ENCODE results near the gene CNDP1.
"Not testable (repeated sequence)": the region's sequence is repeated elsewhere in the genome, so short reads cannot be mapped to it uniquely, and the experiment has no call there.

CNDP1 gene

DNA sequence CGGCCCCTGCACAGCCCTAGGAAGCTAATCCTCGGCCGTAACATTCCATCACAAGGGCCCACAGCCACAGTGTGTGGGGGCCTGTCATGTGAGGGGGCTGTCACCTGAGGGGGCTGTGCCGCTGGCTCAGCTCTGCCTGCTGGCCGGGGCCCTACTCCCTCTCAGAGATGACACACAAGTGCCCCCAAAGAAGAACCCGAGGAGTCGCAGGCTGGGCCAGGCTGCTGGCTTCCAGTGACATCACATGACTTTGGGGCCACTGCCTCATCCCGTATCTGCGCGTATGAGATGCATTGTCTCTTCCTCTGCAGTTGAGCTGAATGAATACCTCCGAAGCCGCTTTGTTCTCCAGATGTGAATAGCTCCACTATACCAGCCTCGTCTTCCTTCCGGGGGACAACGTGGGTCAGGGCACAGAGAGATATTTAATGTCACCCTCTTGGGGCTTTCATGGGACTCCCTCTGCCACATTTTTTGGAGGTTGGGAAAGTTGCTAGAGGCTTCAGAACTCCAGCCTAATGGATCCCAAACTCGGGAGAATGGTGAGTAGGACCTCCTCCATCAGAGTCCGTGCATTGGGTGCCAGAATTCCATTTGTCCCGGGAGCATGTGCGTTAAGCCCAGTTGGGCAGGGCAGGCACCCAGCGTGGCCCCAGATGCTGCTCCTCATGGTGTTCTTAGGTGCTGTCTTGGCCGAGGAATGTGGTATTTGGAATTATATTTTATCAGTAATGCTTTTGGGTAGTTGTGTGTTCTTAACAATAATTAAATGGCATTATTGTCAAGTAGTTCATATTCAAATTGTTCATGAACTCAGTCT, at the start of gene CNDP1:
Gene CNDP1 (plus strand): TSS at position 351 of the 820 bp plus-strand sequence. CDS start 168 bp downstream, at position 519.
- DNase-seq (ENCODE audit: low read depth) = no peak

GRCh38 chr18:74486119-74486849, 48.0 kb upstream of the CNDP1 start:
- no peak for DNase-seq (ENCODE audit: low read depth)

GRCh38 chr18:74488354-74488753, 45.9 kb upstream of the CNDP1 start:
- no peak for DNase-seq (ENCODE audit: low read depth)

DNA sequence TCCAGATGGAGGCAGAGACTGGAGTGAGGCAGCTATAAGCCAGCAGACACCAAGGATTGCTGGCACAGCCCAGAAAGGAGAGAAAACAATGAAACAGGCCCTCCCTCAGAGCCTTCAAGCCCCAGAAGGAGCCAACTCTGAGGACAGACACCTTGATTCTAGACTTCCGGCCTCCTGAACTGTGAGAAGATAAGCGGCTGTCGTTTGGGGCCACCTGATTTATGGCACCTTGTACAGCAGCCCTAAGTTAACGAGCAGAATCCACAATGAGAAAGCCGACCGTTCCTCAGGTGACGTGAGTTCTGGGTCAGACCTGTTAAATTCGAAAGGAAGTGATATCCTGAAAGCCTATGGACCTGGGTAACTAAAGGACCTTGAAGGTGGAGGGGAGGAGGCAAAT, 45.4 kb upstream of the CNDP1 start:
- no peak for DNase-seq (ENCODE audit: low read depth)

DNA sequence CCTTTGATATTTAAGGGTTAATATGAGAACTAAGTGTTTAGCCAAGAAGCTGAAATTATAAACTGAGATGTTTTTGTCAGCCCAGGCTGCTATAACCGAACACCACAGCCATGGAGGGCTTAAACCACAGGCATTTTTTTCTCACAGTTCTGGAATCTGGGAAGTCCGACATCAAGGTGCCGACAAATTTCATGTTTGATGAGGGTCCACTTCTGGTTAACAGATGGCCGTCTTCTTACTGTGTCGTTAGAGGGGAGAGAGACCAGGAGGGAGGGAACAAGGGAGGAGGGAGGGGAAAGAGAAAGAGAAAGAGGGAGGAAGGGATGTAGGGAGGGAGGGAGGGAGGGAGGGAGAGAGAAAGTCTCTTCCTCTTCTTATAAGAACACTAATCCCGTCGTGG, 44.6 kb upstream of the CNDP1 start:
- no peak for DNase-seq (ENCODE audit: low read depth)

- no peak for DNase-seq (ENCODE audit: low read depth)
These were observed 42.0 kb upstream of the CNDP1 start for GRCh38 chr18:74492259-74492658.

GRCh38 chr18:74493689-74494088, 40.6 kb upstream of the CNDP1 start:
- no peak for DNase-seq (ENCODE audit: low read depth)

GRCh38 chr18:74494514-74494913, 39.8 kb upstream of the CNDP1 start:
- no peak for DNase-seq (ENCODE audit: low read depth)

DNA sequence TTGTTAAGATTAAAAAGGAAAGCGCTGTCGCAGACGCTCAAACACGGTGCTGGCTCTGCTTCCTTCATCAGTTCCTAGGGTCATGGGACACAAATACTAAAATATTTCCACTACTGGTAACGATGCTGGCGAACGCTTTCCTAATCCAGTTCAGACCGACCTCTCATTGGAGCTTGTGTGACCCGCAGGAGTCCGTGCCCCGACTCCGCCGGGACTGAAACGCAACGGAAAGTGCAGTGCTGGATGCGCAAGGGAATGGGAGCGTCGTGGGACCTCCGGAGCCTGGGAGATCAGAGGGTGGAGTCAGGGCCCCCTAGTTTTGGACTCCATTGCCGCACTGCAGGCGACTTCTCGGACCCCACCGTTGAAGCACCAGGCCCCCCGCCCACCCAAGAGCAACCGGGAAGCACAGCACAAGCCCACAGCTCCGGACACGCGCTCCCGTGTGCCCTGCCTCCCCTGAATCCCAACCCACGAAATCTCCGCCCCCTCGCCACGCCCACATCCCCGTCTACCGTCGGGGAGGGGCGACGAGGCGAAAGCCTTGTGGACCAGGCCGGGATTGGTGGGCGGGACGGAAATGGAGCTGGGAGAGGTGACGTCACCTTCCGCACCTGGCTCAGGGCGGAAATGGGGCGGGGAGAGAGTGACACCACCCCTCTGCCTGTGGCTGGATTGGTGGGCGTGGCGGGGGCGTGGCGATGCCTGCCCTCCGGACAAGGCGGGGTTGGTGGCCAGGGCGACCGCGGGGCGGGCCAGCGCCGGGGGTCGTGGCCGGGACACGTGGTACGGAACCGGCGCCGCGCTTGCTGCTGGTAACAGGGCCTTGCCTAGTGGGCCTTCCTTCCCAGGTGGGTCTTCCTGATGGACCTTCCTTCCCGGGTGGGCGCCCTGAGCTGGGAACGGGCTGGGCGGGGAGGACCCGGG, 38.5 kb upstream of the CNDP1 start, which contains the start of gene CNDP2:
Gene CNDP2 (plus strand): TSS at position 783 of the 927 bp plus-strand sequence. CDS start 3,611 bp downstream, outside the sequence.
- peak; percentile 99 for DNase-seq (ENCODE audit: low read depth)

- no peak for DNase-seq (ENCODE audit: low read depth)
These were observed 37.6 kb upstream of the CNDP1 start for GRCh38 chr18:74496508-74497323.

DNA sequence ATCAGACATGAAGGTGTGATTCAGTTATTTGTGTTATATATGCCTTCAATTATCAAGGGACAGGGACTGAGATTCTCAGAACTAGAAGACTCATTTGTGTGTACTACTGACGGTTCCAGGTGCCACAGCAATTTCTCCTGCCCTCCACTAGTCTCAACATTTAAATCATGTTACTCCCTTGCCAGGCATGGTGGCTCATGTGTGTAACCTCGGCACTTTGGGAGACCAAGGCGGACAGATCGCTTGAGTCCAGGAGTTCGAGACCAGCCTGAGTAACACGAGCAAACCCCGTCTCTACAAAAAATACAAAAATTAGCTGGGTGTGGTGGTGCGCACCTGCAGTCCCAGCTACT, 37.0 kb upstream of the CNDP1 start:
- DNase-seq (ENCODE audit: low read depth) = no peak

GRCh38 chr18:74497778-74498177, 36.5 kb upstream of the CNDP1 start:
- DNase-seq (ENCODE audit: low read depth) = no peak

- DNase-seq (ENCODE audit: low read depth) = peak; percentile 49
These were observed 35.3 kb upstream of the CNDP1 start for GRCh38 chr18:74498712-74499627.

- no peak for DNase-seq (ENCODE audit: low read depth)
These were observed 34.7 kb upstream of the CNDP1 start for GRCh38 chr18:74499633-74500032.

DNA sequence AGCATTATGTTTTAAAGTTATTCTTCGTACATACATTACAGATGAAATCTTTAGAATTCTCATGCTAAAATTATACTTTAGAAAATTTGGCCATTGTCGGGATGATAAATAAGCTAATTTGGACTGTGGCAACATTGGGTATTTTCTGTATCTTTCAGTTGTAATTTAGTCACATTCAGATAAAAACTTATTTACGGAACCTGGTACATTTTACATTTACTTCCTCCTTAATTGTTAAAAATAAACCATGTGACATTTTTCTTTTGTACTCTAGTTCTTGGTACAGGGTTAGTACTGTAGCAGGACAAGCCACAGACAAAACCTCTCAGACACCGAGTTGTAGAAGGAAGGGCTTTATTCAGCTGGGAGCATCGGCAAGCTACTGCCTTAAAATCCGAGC, 33.9 kb upstream of the CNDP1 start:
- no peak for DNase-seq (ENCODE audit: low read depth)

GRCh38 chr18:74500774-74501173, 33.5 kb upstream of the CNDP1 start:
- DNase-seq (ENCODE audit: low read depth) = not testable (repeated sequence)

- DNase-seq (ENCODE audit: low read depth) = no peak
These were observed 32.9 kb upstream of the CNDP1 start for GRCh38 chr18:74501386-74501785.

DNA sequence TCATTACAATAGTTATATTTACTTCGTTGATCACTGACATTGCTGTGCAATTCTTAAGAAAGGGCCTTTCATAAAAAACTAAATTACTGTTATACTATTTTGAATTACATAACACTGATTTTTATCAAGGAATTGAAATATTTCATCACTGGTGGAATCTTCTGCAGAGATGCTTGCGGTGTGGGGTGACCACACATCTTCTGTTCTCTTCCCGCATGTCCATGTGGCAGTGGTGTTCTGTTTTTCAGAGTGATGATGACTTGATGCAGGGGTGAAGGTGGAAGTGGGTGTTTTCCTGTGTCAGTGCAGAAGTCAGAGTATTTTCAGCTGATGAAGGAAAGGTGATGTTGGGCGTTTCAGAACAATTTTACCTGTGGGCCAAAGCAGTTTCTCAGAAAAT, 31.2 kb upstream of the CNDP1 start:
- no peak for DNase-seq (ENCODE audit: low read depth)

DNA sequence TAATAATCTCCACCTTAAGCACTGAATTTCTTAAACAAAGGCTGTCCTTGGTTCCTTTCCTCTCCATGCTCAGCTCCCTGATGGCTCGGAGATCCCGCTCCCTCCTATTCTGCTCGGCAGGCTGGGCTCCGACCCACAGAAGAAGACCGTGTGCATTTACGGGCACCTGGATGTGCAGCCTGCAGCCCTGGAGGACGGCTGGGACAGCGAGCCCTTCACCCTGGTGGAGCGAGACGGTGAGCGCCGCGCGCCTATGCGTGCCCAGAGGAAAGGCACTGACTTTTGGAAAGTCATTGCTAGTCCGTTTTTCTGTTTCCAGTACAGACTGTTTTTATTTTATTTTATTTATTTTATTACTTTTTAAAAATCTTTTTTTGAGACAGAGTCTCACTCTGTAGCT, 28.5 kb upstream of the CNDP1 start:
- DNase-seq (ENCODE audit: low read depth) = no peak

GRCh38 chr18:74506448-74507084, 27.7 kb upstream of the CNDP1 start:
- DNase-seq (ENCODE audit: low read depth) = no peak

Data from stimulated activated CD8-positive, alpha-beta memory T cell treated with anti-CD3 and anti-CD28 coated beads, Interleukin-15, amount 100 ng/mL, for 24 hours (primary cell).